ENCODE results near the gene ZFPL1. TPM values are rescaled to one million over a fixed set of nuclear protein-coding genes. Genes with fewer than 3 reads are reported as not detected.
"Not testable (repeated sequence)": the region's sequence is repeated elsewhere in the genome, so short reads cannot be mapped to it uniquely, and the experiment has no call there.

Gene ZFPL1
- total RNA-seq, 3 donors from 2014 or later (not counting 1 experiment from before 2014, with no cell fraction given): 49.8 to 60.2 (median 50.8) TPM

GRCh38 chr11:65118097-65118837 is 34.2 kb downstream of the ZFPL1 start:
- no peaks in the 10 kb centered on the region for H3K9me3 ChIP-seq (ENCODE audit: control insufficient read depth, insufficient read depth, low read length)
- H3K36me3 ChIP-seq (ENCODE audit: control insufficient read depth, insufficient read depth, low read length): peaks cover 35% of the 10 kb centered on the region
- Mint-ChIP-seq H3K4me3 (peak overlapping the region; percentile 86), H3K9me3 (no peaks in the 10 kb centered on the region), H3K27ac (peak overlapping the region; percentile 88 to 99), H3K36me3 (no peaks in the 10 kb centered on the region), H3K4me1 (peaks cover 29 to 54% of the 10 kb centered on the region in 2 donors), H3K27me3 (ENCODE audit: low read depth in 2 of 2) (no peaks in the 10 kb centered on the region)
- H3K27me3 ChIP-seq (ENCODE audit: control insufficient read depth, insufficient read depth, low read length): no peaks in the 10 kb centered on the region
- peak in 1 of 2 donors; percentile 25 for DNase-seq
- 93% methylated on average over 18 of the region's 18 CpGs for WGBS (ENCODE audit: insufficient coverage)
- H3K27ac ChIP-seq (ENCODE audit: low read length): peak overlapping the region; percentile 41
- intact Hi-C loops (cut with micrococcal nuclease): loop anchor here (10.0 kb wide), 1 partner anchor 343 kb away; the partner anchor contains the start of gene SF1
- H3K4me1 ChIP-seq (ENCODE audit: control insufficient read depth, insufficient read depth, low read length): peaks cover 54% of the 10 kb centered on the region
- H3K4me3 ChIP-seq (ENCODE audit: low read length): no peak overlapping the region
- peak; percentile 28 for TF ChIP-seq CTCF (IDR thresholded peaks at IDR 0.05)
- ATAC-seq: no peak

GRCh38 chr11:65118891-65119669 is 35.1 kb downstream of the ZFPL1 start:
- H3K27me3 Mint-ChIP-seq (ENCODE audit: low read depth in 2 of 2); H3K4me3 Mint-ChIP-seq; H3K9me3 ChIP-seq (ENCODE audit: control insufficient read depth, insufficient read depth, low read length); H3K36me3 Mint-ChIP-seq; H3K4me3 ChIP-seq (ENCODE audit: low read length); H3K9me3 Mint-ChIP-seq; ATAC-seq; H3K27me3 ChIP-seq (ENCODE audit: control insufficient read depth, insufficient read depth, low read length): not testable (repeated sequence)
- peak overlapping the region; percentile 99 to 100 for H3K27ac Mint-ChIP-seq
- peak in 1 of 2 donors; percentile 18 for DNase-seq
- H3K36me3 ChIP-seq (ENCODE audit: control insufficient read depth, insufficient read depth, low read length): peaks cover 35% of the 10 kb centered on the region
- H3K4me1 ChIP-seq (ENCODE audit: control insufficient read depth, insufficient read depth, low read length): peaks cover 48% of the 10 kb centered on the region
- H3K27ac ChIP-seq (ENCODE audit: low read length): peak overlapping the region; percentile 41
- 90% methylated on average over 15 of the region's 18 CpGs for WGBS (ENCODE audit: insufficient coverage)
- peaks cover 25 to 50% of the 10 kb centered on the region in 2 donors for H3K4me1 Mint-ChIP-seq
- intact Hi-C loops (cut with micrococcal nuclease): loop anchor here (10.0 kb wide), 1 partner anchor 344 kb away; the partner anchor contains the start of gene SF1

GRCh38 chr11:65119670-65119995 is 35.6 kb downstream of the ZFPL1 start:
- no peaks in the 10 kb centered on the region for H3K9me3 ChIP-seq (ENCODE audit: control insufficient read depth, insufficient read depth, low read length)
- no peaks in the 10 kb centered on the region for H3K36me3 Mint-ChIP-seq
- peaks cover 38% of the 10 kb centered on the region for H3K36me3 ChIP-seq (ENCODE audit: control insufficient read depth, insufficient read depth, low read length)
- TF ChIP-seq CTCF (IDR thresholded peaks at IDR 0.05): no peak
- no peaks in the 10 kb centered on the region for H3K9me3 Mint-ChIP-seq
- peaks cover 48% of the 10 kb centered on the region for H3K4me1 ChIP-seq (ENCODE audit: control insufficient read depth, insufficient read depth, low read length)
- H3K27ac Mint-ChIP-seq: peak overlapping the region; percentile 99 to 100
- intact Hi-C loops (cut with micrococcal nuclease): loop anchor here (10.0 kb wide), 1 partner anchor 345 kb away; the partner anchor contains the start of gene SF1
- H3K27ac ChIP-seq (ENCODE audit: low read length): no peak overlapping the region
- ATAC-seq (no peak), DNase-seq (peak; percentile 6 to 7)
- peaks cover 25 to 50% of the 10 kb centered on the region in 2 donors for H3K4me1 Mint-ChIP-seq
- H3K4me3 Mint-ChIP-seq: no peak overlapping the region
- no peaks in the 10 kb centered on the region for H3K27me3 ChIP-seq (ENCODE audit: control insufficient read depth, insufficient read depth, low read length)
- H3K27me3 Mint-ChIP-seq (ENCODE audit: low read depth in 2 of 2): no peaks in the 10 kb centered on the region
- H3K4me3 ChIP-seq (ENCODE audit: low read length): no peak overlapping the region

GRCh38 chr11:65120831-65121230 is 36.8 kb downstream of the ZFPL1 start:
- Histone ChIP-seq H3K4me3 (ENCODE audit: low read length) (peak overlapping the region; percentile 91), H3K27me3 (ENCODE audit: control insufficient read depth, insufficient read depth, low read length) (no peaks in the 10 kb centered on the region), H3K9me3 (ENCODE audit: control insufficient read depth, insufficient read depth, low read length) (no peaks in the 10 kb centered on the region), H3K36me3 (ENCODE audit: control insufficient read depth, insufficient read depth, low read length) (peaks cover 47% of the 10 kb centered on the region), H3K27ac (ENCODE audit: low read length) (peak overlapping the region; percentile 97), H3K4me1 (ENCODE audit: control insufficient read depth, insufficient read depth, low read length) (peaks cover 39% of the 10 kb centered on the region)
- TF ChIP-seq CTCF (IDR thresholded peaks at IDR 0.05): no peak
- Mint-ChIP-seq H3K36me3 (no peaks in the 10 kb centered on the region), H3K27me3 (ENCODE audit: low read depth in 2 of 2) (no peaks in the 10 kb centered on the region), H3K4me3 (peak overlapping the region; percentile 98), H3K27ac (peak overlapping the region; percentile 99 to 100), H3K9me3 (no peaks in the 10 kb centered on the region), H3K4me1 (peaks cover 25 to 50% of the 10 kb centered on the region in 2 donors)
- intact Hi-C loops (cut with micrococcal nuclease): loop anchor here (5.0 kb wide), 1 partner anchor 204 kb away; the partner anchor contains the start of gene ATG2A
- no peak for DNase-seq
- 100% methylated on average over 2 of the region's 3 CpGs for WGBS (ENCODE audit: insufficient coverage)
- no peak for ATAC-seq
